AG09319 (cell line): ENCODE measurements around the gene SUSD1.

ENCODE experiments used
- DNase-seq: peaks from one replicate; pipeline ENCODE4 v3.0.0-alpha.2; 2010; ENCODE audit warnings: low read depth; ENCODE audit errors: extremely low read depth
- TF ChIP-seq, protein P1 (sequence below): IDR thresholded peaks from 2 replicates; pipeline ENCODE4 v1.5.1; 2011; ENCODE audit warnings: low read depth, mild to moderate bottlenecking, inconsistent platforms, low read length, moderate library complexity

The SUSD1 gene

DNA sequence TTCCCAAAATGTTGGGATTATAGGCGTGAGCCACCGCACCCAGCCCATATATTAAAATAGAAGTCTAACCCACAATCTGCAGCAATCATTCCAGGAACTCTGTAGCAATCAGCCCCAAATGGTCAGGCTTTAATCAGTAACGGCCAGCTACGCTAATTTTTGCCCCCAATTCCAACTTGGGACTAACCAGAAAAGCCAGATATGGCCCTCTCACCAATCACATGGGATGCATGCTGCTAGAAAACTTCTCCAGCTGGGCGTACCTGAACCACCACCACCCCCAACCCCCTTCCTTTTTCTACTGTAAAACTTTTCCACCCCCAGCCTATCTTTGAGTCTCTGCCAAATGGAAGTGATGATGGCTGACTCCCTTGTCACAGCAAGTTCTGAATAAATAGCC lies 4.1 kb downstream of the SUSD1 start:
- DNase-seq, result no peak
- TF ChIP-seq, protein P1, sequence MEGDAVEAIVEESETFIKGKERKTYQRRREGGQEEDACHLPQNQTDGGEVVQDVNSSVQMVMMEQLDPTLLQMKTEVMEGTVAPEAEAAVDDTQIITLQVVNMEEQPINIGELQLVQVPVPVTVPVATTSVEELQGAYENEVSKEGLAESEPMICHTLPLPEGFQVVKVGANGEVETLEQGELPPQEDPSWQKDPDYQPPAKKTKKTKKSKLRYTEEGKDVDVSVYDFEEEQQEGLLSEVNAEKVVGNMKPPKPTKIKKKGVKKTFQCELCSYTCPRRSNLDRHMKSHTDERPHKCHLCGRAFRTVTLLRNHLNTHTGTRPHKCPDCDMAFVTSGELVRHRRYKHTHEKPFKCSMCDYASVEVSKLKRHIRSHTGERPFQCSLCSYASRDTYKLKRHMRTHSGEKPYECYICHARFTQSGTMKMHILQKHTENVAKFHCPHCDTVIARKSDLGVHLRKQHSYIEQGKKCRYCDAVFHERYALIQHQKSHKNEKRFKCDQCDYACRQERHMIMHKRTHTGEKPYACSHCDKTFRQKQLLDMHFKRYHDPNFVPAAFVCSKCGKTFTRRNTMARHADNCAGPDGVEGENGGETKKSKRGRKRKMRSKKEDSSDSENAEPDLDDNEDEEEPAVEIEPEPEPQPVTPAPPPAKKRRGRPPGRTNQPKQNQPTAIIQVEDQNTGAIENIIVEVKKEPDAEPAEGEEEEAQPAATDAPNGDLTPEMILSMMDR, result no peak

DNA sequence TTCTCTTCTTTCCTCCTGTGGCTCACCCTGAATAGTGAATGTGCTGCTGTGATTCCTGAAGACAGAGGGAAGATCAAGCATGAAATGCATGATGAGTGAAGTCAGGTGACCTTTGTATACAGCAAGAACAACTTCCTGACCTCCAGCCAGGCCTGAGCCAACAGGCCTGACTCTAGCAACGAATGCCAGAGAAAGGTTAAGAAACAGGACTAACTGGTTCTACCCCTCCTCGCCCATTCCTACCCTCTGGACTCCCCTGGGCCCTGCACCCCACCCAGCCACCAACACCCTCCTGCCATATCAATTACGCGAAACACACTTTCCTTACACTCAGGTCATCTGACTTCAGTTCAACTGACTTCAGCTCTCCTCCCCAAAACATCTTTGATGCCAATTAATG lies 4.9 kb downstream of the SUSD1 start:
- TF ChIP-seq, protein P1, result no peak

DNA sequence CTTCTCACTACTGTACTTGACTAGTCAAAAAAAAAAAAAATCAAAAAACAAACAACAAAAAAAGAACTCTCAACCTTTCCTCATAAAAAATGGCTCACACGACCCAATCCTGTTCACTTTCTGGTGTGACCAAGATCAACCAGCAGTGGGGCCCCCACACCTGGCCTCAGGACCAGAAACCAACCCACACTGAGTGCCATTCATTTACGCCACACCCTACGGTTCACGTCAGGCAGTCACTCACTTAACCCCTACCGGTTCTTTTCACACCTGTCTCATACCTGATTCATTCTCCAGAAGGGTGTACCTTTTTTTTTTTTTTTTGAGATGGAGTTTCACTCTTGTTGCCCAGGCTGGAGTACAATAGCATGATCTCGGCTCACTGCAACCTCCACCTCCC lies 5.7 kb downstream of the SUSD1 start:
- TF ChIP-seq, protein P1, result no peak
- no peak for DNase-seq

More for the DNA sequence above, 4.9 kb downstream of the SUSD1 start:
- DNase-seq, result no peak

DNA sequence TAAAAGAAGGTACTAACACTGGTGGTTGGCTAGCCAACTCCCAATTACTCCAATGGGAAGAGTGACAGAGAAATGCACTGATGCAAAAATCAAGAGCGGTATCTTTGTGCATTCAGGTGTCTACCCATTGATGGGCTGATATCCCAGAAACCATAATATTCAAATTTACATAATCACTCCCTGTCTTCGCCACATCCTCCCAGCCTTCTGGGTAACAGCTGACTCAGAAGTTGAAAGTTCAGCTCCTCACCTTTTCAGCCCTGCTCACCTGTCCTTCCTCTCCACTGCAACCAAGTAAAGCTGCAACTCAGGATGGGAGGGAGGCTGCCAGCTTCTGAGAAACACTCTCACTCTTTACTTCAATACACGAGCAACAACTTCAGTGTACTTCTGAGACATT lies 6.9 kb downstream of the SUSD1 start:
- DNase-seq, result no peak
- TF ChIP-seq, protein P1, result no peak

DNA sequence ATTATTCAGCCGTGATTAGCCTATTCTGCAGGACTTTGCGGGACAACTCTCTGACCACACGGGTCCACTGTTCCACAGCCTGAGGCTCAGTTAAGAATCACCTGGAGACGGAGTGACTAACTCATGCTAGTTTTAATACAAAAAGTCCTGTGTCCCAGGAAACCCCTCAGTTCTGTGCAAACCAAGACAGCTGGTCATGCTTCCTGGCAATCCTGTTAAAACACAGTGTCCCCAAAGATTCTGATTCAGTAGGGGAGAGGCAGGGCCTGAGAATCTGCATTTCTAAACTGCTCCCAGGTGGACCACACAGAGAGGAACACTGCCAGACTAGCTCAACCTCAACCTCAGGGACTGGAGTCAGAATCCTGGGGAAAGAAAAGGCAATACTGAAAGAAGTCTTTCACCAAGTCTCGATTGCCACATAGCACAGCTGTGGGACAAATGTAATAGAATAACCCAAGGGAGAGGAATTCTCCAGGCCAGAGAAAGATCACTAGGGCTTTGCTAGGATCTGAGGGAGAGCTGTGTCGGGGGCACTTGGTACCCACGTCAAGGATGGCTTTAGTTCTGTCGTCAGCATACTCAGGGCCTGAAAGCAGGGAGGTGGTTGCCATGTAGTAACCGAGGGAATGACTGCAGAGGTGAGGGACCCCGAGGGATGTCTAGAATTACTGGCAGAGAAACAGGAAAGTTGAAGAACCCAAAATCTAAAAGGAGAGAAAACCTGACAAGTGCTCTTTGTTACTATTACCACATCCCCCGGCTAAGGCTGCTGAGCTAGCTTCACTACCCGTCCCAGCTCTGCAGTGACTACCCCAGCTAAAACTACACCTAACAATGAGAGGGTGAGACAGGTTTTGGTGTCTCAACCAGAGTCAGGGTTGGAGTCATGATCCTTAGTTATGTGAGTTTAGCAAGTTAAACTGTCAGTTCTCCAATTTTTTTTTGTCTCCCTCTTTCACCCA lies 8.6 kb downstream of the SUSD1 start:
- TF ChIP-seq, protein P1, result no peak; the same call in 1 of the 2 replicates
- DNase-seq, result no peak

DNA sequence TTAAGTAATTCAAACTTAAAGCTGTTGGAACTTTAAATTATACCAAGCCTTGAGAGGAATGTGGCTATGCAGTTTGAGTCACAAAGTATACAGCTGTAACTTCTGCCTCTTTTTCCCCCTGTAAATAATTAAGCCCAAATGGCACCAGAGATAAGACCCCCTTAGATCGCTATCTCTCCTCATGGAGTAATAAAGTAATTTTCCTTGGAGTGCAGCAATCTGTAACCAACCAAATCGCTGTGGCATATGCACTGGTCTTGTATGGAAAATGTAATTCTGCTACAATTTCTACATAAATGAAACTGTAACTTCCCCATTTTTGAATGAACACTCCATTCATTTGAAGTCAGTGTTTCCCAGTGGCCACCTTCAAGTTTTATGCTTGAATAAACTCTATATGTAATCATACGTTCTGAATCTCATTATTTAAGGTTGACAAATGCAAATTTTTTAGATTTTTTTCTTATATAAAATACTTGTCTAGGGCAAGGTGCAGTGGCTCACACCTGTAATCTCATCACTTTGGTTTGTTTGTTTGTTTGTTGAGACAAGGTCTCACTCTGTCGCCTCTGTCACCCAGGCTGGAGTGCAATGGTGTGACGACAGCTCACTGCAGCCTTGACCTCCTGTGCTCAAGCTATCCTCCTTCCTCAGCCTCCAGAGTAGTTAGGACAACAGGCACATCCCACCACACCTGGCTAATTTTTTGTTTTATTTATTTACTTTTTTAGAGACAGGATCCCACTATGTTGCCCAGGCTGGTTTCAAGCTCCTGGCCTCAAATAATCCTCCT lies 12.3 kb downstream of the SUSD1 start:
- DNase-seq, result no peak
- TF ChIP-seq, protein P1, result no peak

DNA sequence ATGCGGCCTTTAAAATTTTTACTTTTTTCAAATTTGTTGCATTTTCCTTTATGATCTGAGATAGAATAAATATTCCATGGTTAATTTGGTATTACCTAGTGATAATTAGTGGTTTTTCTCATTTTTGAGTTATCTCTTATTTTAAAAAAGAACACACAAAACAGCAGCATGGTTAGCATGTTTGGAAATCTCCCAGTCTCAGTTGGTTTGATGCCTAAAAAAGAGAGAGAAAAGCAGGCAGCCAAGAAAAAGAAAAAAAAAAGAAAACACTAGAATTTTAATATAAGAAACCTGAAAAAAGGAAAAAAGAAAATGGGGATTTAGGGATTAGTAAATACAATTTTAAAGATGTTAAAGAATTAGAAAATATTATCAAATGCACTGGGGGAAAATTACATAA lies 15.3 kb downstream of the SUSD1 start:
- no peak for DNase-seq
- TF ChIP-seq, protein P1, result no peak
